HFFc6 (cell line): ENCODE measurements around the gene UBTD1. TPM values are rescaled to one million over a fixed set of nuclear protein-coding genes. Genes with fewer than 3 reads are reported as not detected.

Experiments
- DNase-seq: peaks from one replicate; pipeline ENCODE4 v3.0.0-alpha.2; 2018
- H3K27ac Mint-ChIP-seq: 2 replicates; pipeline ENCODE4 v1.8.0; 2020; ENCODE audit warnings: mild to moderate bottlenecking, mixed read lengths
- H3K27me3 Mint-ChIP-seq: 2 replicates; pipeline ENCODE4 v1.8.0; 2021; ENCODE audit warnings: mild to moderate bottlenecking, moderate library complexity, mixed read lengths; ENCODE audit not compliant: insufficient read depth
- H3K36me3 Mint-ChIP-seq: 2 replicates; pipeline ENCODE4 v1.8.0; 2021; ENCODE audit warnings: low read depth, mixed read lengths
- H3K4me1 Mint-ChIP-seq: 2 replicates; pipeline ENCODE4 v1.8.0; 2020; ENCODE audit warnings: low read depth, mixed read lengths
- H3K4me3 Mint-ChIP-seq: 2 replicates; pipeline ENCODE4 v1.8.0; 2020; ENCODE audit warnings: mild to moderate bottlenecking, moderate library complexity, mixed read lengths
- H3K9me3 Mint-ChIP-seq: 2 replicates; pipeline ENCODE4 v1.8.0; 2020; ENCODE audit warnings: mild to moderate bottlenecking, mixed read lengths
- CTCF ChIP-seq: fragments of 200-600 bp; sonication (generic); IDR thresholded peaks from 2 replicates; pipeline ENCODE4 v1.5.0; 2021; ENCODE audit warnings: antibody characterized with exemption, mild to moderate bottlenecking
- total RNA-seq, 6 experiments: library from RNA; stranded (reverse); fragmentation: NEBNext Ultra II Directional; extraction: Animal tissue kit (Norgen Biotek cat#: 25700); gene quantifications; 2 replicates in 1 of 6; 3 replicates in 5 of 6; pipeline ENCODE4 v1.2.3, GENCODE V29; 2021

The UBTD1 gene
- total RNA-seq, 6 experiments from 2014 or later, result 31.3 to 42.1 (median 34.8) TPM

GRCh38 chr10:97570789-97571471 is 72.2 kb downstream of the UBTD1 start:
- Mint-ChIP-seq H3K4me3 (no peak overlapping the region), H3K4me1 (peaks cover 35% of the 10 kb centered on the region), H3K27ac (no peak overlapping the region), H3K27me3 (no peaks in the 10 kb centered on the region; the same call in 1 of the 2 replicates), H3K9me3 (no peaks in the 10 kb centered on the region), H3K36me3 (peaks cover 5% of the 10 kb centered on the region; the same call in 1 of the 2 replicates)
- no peak for TF ChIP-seq CTCF
- no peak for DNase-seq

GRCh38 chr10:97571622-97572021 is 72.9 kb downstream of the UBTD1 start:
- H3K36me3 Mint-ChIP-seq, result peaks cover 5% of the 10 kb centered on the region; the same call in 1 of the 2 replicates
- no peaks in the 10 kb centered on the region for H3K9me3 Mint-ChIP-seq
- no peak overlapping the region for H3K27ac Mint-ChIP-seq
- H3K4me3 Mint-ChIP-seq, result no peak overlapping the region
- DNase-seq, result no peak
- TF ChIP-seq CTCF, result no peak
- H3K27me3 Mint-ChIP-seq, result no peaks in the 10 kb centered on the region; the same call in 1 of the 2 replicates
- H3K4me1 Mint-ChIP-seq, result peaks cover 30% of the 10 kb centered on the region

- Mint-ChIP-seq H3K27me3 (no peaks in the 10 kb centered on the region; the same call in 1 of the 2 replicates), H3K27ac (peak within 1 kb of the TSS; percentile 67), H3K36me3 (peaks cover 5% of the 10 kb centered on the region; the same call in 1 of the 2 replicates), H3K4me3 (no peak within 1 kb of the TSS), H3K4me1 (peaks cover 27% of the 10 kb centered on the region), H3K9me3 (no peaks in the 10 kb centered on the region)
- peak; percentile 73 for DNase-seq
- TF ChIP-seq CTCF, result peak; percentile 94
Measured at GRCh38 chr10:97572214-97572989, 73.7 kb downstream of the UBTD1 start, which contains the start of gene ANKRD2. Gene ANKRD2 (plus strand): TSS chr10:97572779. CDS start chr10:97572789, 10 bp downstream.

- no peaks in the 10 kb centered on the region; the same call in 1 of the 2 replicates for H3K27me3 Mint-ChIP-seq
- H3K27ac Mint-ChIP-seq, result peak overlapping the region; percentile 67
- peaks cover 27% of the 10 kb centered on the region for H3K4me1 Mint-ChIP-seq
- TF ChIP-seq CTCF, result no peak
- H3K9me3 Mint-ChIP-seq, result no peaks in the 10 kb centered on the region
- H3K4me3 Mint-ChIP-seq, result no peak overlapping the region
- DNase-seq, result no peak
- peaks cover 5% of the 10 kb centered on the region; the same call in 1 of the 2 replicates for H3K36me3 Mint-ChIP-seq
Measured at GRCh38 chr10:97573021-97573420, 74.3 kb downstream of the UBTD1 start.

- H3K27ac Mint-ChIP-seq, result peak overlapping the region; percentile 24; the same call in 1 of the 2 replicates
- no peaks in the 10 kb centered on the region; the same call in none of the 2 replicates for H3K27me3 Mint-ChIP-seq
Measured at GRCh38 chr10:97573672-97574071, 74.9 kb downstream of the UBTD1 start.

More at GRCh38 chr10:97573672-97574071, 74.9 kb downstream of the UBTD1 start:
- Mint-ChIP-seq H3K4me1 (peaks cover 27% of the 10 kb centered on the region), H3K36me3 (peaks cover 5% of the 10 kb centered on the region; the same call in 1 of the 2 replicates), H3K9me3 (no peaks in the 10 kb centered on the region), H3K4me3 (no peak overlapping the region)
- no peak for TF ChIP-seq CTCF
- DNase-seq, result no peak
